Mesenchymal stem cell (in vitro differentiated cells and primary cell): ENCODE results near the gene DCBLD2.
A peak's percentile ranks its signal among the peaks of the same experiment; 100 is the strongest.

Experiments used
- DNase-seq: peaks from one replicate; pipeline ENCODE4 v3.0.0-alpha.2; 2013
- H2AFZ ChIP-seq: one replicate; pipeline ENCODE4 v1.6.1; 2013; ENCODE audit warnings: low read depth, mild to moderate bottlenecking, control low read depth, inconsistent platforms, low read length, moderate library complexity
- H2AK5ac ChIP-seq: 2 replicates; pipeline ENCODE4 v1.6.1; 2013; ENCODE audit warnings: low read length, moderate library complexity, mild to moderate bottlenecking, inconsistent platforms; ENCODE audit not compliant: severe bottlenecking
- H2BK120ac ChIP-seq: one replicate; pipeline ENCODE4 v1.6.1; 2013; ENCODE audit warnings: low read depth, mild to moderate bottlenecking, inconsistent platforms, low read length, moderate library complexity
- H2BK12ac ChIP-seq, 2 experiments: one replicate each; pipeline ENCODE4 v1.6.1; 2013; ENCODE audit warnings: inconsistent platforms in 2 of 2, low read length in 2 of 2, mild to moderate bottlenecking in 2 of 2, moderate library complexity in 2 of 2, control low read depth in 1 of 2
- H2BK15ac ChIP-seq: one replicate; pipeline ENCODE4 v1.6.1; 2013; ENCODE audit warnings: mild to moderate bottlenecking, low read depth, inconsistent platforms; ENCODE audit not compliant: poor library complexity, severe bottlenecking
- H2BK5ac ChIP-seq: 2 replicates; pipeline ENCODE4 v1.6.1; 2013; ENCODE audit warnings: low read depth, mild to moderate bottlenecking, low read length, control low read depth, inconsistent platforms; ENCODE audit not compliant: poor library complexity, severe bottlenecking
- H3K14ac ChIP-seq, 2 experiments: one replicate each; pipeline ENCODE4 v1.6.1; 2013; ENCODE audit warnings: inconsistent platforms in 2 of 2, low read length in 2 of 2, control low read depth in 1 of 2, mild to moderate bottlenecking in 1 of 2, moderate library complexity in 1 of 2
- H3K18ac ChIP-seq, 2 experiments: one replicate each; pipeline ENCODE4 v1.6.1; 2013; ENCODE audit warnings: inconsistent platforms in 2 of 2, low read length in 2 of 2, control low read depth in 1 of 2, low read depth in 1 of 2, mild to moderate bottlenecking in 1 of 2
- H3K23ac ChIP-seq, 2 experiments: one replicate each; pipeline ENCODE4 v1.6.1; 2013; ENCODE audit warnings: inconsistent platforms in 2 of 2, low read length in 2 of 2, mild to moderate bottlenecking in 2 of 2, moderate library complexity in 2 of 2, control low read depth in 1 of 2
- H3K27ac ChIP-seq: 2 replicates; pipeline ENCODE4 v1.5.1; 2013; ENCODE audit warnings: mild to moderate bottlenecking, moderate library complexity, low read length, control low read depth, inconsistent platforms; ENCODE audit not compliant: poor library complexity, severe bottlenecking
- H3K27me3 ChIP-seq, 2 experiments: 2 replicates each; pipeline versions ENCODE4 v1.6.1 to v1.7.0; 2013; ENCODE audit warnings: low read length in 2 of 2, mild to moderate bottlenecking in 2 of 2, moderate library complexity in 2 of 2, control low read depth in 1 of 2, inconsistent platforms in 1 of 2; ENCODE audit not compliant: control insufficient read depth in 1 of 2, insufficient read depth in 1 of 2
- H3K36me3 ChIP-seq, 2 experiments: 2 replicates each; pipeline versions ENCODE4 v1.6.1 to v1.7.0; 2013; ENCODE audit warnings: low read length in 2 of 2, control low read depth in 1 of 2, inconsistent platforms in 1 of 2, low read depth in 1 of 2, mild to moderate bottlenecking in 1 of 2; ENCODE audit not compliant: insufficient read depth in 2 of 2, control insufficient read depth in 1 of 2
- H3K4ac ChIP-seq, 2 experiments: one replicate each; pipeline ENCODE4 v1.6.1; 2013; ENCODE audit warnings: inconsistent platforms in 2 of 2, low read length in 2 of 2, mild to moderate bottlenecking in 2 of 2, moderate library complexity in 2 of 2, control low read depth in 1 of 2, low read depth in 1 of 2
- H3K4me1 ChIP-seq: 2 replicates; pipeline ENCODE4 v1.6.1; 2013; ENCODE audit warnings: low read depth, low read length, control low read depth; ENCODE audit not compliant: control insufficient read depth, insufficient read depth
- H3K4me2 ChIP-seq: 2 replicates; pipeline ENCODE4 v1.6.1; 2013; ENCODE audit warnings: low read length, mild to moderate bottlenecking, inconsistent platforms; ENCODE audit not compliant: poor library complexity, severe bottlenecking
- H3K4me3 ChIP-seq, 2 experiments: 2 replicates each; pipeline versions ENCODE4 v1.5.1 to v1.7.0; 2013; ENCODE audit warnings: low read length in 2 of 2, mild to moderate bottlenecking in 2 of 2, control low read depth in 1 of 2, low read depth in 1 of 2; ENCODE audit not compliant: insufficient read depth in 1 of 2
- H3K79me1 ChIP-seq: replicated peaks from 2 replicates; pipeline ENCODE4 v1.6.1; 2013; ENCODE audit warnings: mild to moderate bottlenecking, control low read depth, low read length, inconsistent platforms; ENCODE audit not compliant: poor library complexity, severe bottlenecking
- H3K9ac ChIP-seq: 2 replicates; pipeline ENCODE4 v1.7.0; 2013; ENCODE audit warnings: mild to moderate bottlenecking, low read length, moderate library complexity
- H3K9me3 ChIP-seq: 2 replicates; pipeline ENCODE4 v1.7.0; 2013; ENCODE audit warnings: mild to moderate bottlenecking, low read length; ENCODE audit not compliant: control insufficient read depth
- H4K8ac ChIP-seq: one replicate; pipeline ENCODE4 v1.6.1; 2013; ENCODE audit warnings: inconsistent platforms, mild to moderate bottlenecking, low read length, moderate library complexity
- H4K91ac ChIP-seq: one replicate; pipeline ENCODE4 v1.6.1; 2013; ENCODE audit warnings: mild to moderate bottlenecking, low read length, inconsistent platforms
- WGBS: methylation state at CpG from one replicate; pipeline ENCODE4 v1.1.7; 2013; ENCODE audit warnings: mixed read lengths; 5-methylcytosine and 5-hydroxymethylcytosine counted together

DCBLD2 gene

DNA sequence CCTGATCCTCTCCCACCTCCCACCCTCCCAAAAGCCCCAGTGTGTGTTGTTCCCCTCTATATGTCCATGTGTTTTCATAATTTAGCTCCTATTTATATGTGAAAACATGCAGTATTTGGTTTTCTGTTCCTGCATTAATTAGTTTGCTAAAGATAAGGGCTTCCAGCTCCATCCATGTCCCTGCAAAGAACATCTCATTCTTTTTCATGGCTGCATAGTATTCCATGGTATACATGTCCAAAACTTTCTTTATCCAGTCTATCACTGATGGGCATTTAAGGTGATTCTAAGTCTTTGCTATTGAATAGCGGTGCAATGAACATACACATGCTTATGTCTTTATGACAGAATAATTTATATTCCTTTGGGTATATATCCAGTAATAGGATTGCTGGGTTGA, 53.4 kb downstream of the DCBLD2 start:
- Histone ChIP-seq H3K27me3 (no peaks in the 10 kb centered on the region), H3K4me2 (no peak overlapping the region), H3K27ac (no peak overlapping the region), H4K8ac (no peak overlapping the region), H3K14ac (no peak overlapping the region), H2BK120ac (no peak overlapping the region), H3K79me1 (no peaks in the 10 kb centered on the region), H2AK5ac (no peak overlapping the region), H2BK15ac (no peak overlapping the region), H3K23ac (no peak overlapping the region), H3K36me3 (peaks cover 3 to 73% of the 10 kb centered on the region in 2 experiments), H2AFZ (no peak overlapping the region), H3K4ac (no peak overlapping the region), H2BK12ac (no peak overlapping the region), H3K9ac (no peak overlapping the region), H3K4me3 (no peak overlapping the region), H2BK5ac (no peak overlapping the region), H4K91ac (no peak overlapping the region), H3K18ac (no peak overlapping the region), H3K4me1 (peaks cover 2% of the 10 kb centered on the region), H3K9me3 (no peaks in the 10 kb centered on the region)
- no peak for DNase-seq
- no CpG with 5 or more reads among the region's 1 CpG for WGBS

DNA sequence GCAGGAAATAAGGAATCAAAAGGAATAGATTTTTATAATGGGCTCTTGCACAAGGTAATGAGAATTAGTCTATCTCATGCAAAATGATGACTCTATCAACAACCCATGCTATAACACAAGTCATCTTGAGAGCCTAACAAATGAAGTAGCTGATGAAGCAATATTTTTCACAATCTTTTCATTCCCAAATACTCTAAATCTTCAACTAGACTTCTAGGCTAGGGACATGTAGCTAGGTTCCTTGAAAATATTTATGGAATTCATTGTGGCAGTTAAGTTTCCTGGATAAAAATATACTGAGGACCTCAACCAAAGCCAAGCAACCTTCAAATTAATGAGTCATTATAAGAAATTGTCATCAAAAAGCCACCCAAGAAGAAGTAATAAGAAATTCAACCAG, 55.4 kb downstream of the DCBLD2 start:
- Histone ChIP-seq H3K27ac (peak overlapping the region; percentile 56), H2BK15ac (no peak overlapping the region), H2BK120ac (no peak overlapping the region), H4K91ac (no peak overlapping the region), H2BK5ac (no peak overlapping the region), H2BK12ac (no peak overlapping the region), H3K14ac (no peak overlapping the region), H3K4ac (no peak overlapping the region), H3K27me3 (no peaks in the 10 kb centered on the region), H3K4me1 (no peaks in the 10 kb centered on the region), H3K4me3 (no peak overlapping the region), H3K79me1 (no peaks in the 10 kb centered on the region), H3K18ac (no peak overlapping the region), H3K9me3 (no peaks in the 10 kb centered on the region), H2AFZ (no peak overlapping the region), H3K4me2 (no peak overlapping the region), H3K9ac (peak overlapping the region; percentile 11), H2AK5ac (no peak overlapping the region), H3K36me3 (peaks cover 3 to 85% of the 10 kb centered on the region in 2 experiments), H3K23ac (no peak overlapping the region), H4K8ac (no peak overlapping the region)
- DNase-seq = no peak

DNA sequence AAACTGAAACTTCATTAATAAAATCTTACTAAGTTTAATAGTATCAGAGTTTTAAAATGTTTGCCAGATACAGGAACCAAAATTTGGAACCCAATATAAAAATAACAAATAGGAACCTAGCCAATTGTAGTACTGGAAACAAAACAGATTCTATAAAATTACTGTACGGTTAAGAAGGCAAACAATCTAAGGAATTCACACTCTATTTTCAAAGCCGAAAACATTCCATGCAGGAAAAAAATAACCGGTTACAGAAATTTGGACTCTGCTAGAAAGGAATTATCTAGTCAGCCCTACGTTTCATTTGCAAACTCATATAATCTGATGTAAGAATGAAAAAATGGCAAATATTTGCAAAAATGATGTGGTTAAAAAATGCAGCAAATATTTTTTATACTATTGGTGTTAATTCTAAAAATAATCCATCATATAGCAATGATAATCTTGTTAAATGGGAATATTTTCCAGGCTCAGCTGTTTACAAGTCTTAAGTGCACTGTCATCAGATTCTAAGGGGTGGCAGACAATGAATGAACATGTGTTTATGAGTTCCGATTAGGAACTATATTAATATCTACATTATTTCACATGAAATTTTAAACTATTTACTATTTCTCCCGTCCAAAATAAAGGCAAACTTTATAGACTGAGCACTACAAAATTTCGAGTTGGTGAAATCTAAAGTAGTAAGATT, 58.1 kb downstream of the DCBLD2 start:
- H4K91ac ChIP-seq = no peak overlapping the region
- no peaks in the 10 kb centered on the region for H3K27me3 ChIP-seq
- H2BK12ac ChIP-seq = no peak overlapping the region
- H3K4me1 ChIP-seq = no peaks in the 10 kb centered on the region
- no peak overlapping the region for H3K4me2 ChIP-seq
- H3K14ac ChIP-seq = no peak overlapping the region
- H3K4me3 ChIP-seq = no peak overlapping the region
- H3K9me3 ChIP-seq = no peaks in the 10 kb centered on the region
- H3K18ac ChIP-seq = no peak overlapping the region
- H3K4ac ChIP-seq = no peak overlapping the region
- peaks cover 5 to 85% of the 10 kb centered on the region in 2 experiments for H3K36me3 ChIP-seq
- no peak overlapping the region for H2BK5ac ChIP-seq
- H2BK15ac ChIP-seq = no peak overlapping the region
- DNase-seq = no peak
- H2AK5ac ChIP-seq = no peak overlapping the region
- H3K27ac ChIP-seq = no peak overlapping the region
- H2BK120ac ChIP-seq = no peak overlapping the region
- H2AFZ ChIP-seq = no peak overlapping the region
- no peak overlapping the region for H3K23ac ChIP-seq
- peak overlapping the region; percentile 63 for H3K9ac ChIP-seq
- H4K8ac ChIP-seq = no peak overlapping the region
- 93% methylated on average over 4 of the region's 7 CpGs for WGBS
- H3K79me1 ChIP-seq = no peaks in the 10 kb centered on the region

DNA sequence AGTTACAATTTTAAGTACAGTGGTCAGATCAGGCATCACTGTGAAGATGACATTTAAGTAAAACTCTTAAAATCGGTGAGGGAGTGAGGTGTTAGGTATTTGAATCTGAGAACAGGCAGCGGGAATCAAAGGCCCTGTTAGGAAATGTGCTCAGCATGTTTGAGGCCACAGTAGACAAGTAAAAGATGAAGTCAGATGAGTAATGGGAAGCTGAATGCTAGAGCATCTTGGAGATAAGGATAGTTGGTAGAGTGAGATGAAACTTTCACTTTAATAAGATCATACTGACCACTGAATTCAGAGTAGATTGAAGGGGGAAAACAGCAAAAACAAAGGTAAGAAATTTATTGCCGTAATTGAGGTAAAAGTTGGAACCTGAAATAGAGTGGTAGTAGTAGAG, 61.6 kb downstream of the DCBLD2 start:
- H3K4me1 ChIP-seq = no peaks in the 10 kb centered on the region
- WGBS = 96% methylated on average over 3 of the region's 3 CpGs
- no peak overlapping the region for H2AFZ ChIP-seq
- H2BK12ac ChIP-seq = no peak overlapping the region
- no peak for DNase-seq
- H3K36me3 ChIP-seq = peaks cover 6 to 49% of the 10 kb centered on the region in 2 experiments
- H2AK5ac ChIP-seq = no peak overlapping the region
- no peak overlapping the region for H3K4me2 ChIP-seq
- peak overlapping the region; percentile 31 for H3K9ac ChIP-seq
- H4K91ac ChIP-seq = no peak overlapping the region
- no peak overlapping the region for H3K4me3 ChIP-seq
- H3K9me3 ChIP-seq = no peaks in the 10 kb centered on the region
- no peak overlapping the region for H3K14ac ChIP-seq
- no peak overlapping the region for H4K8ac ChIP-seq
- H3K4ac ChIP-seq = no peak overlapping the region
- H3K27ac ChIP-seq = peak overlapping the region; percentile 47
- no peak overlapping the region for H2BK15ac ChIP-seq
- no peaks in the 10 kb centered on the region for H3K27me3 ChIP-seq
- H2BK5ac ChIP-seq = no peak overlapping the region
- no peaks in the 10 kb centered on the region for H3K79me1 ChIP-seq
- H2BK120ac ChIP-seq = no peak overlapping the region
- H3K23ac ChIP-seq = no peak overlapping the region
- no peak overlapping the region for H3K18ac ChIP-seq
